Left ventricle myocardium inferior (tissue), 1 donor: ENCODE results near the gene SLC39A7. TPM values are rescaled to one million over a fixed set of nuclear protein-coding genes. Genes with fewer than 3 reads are reported as not detected.

Experiments
- DNase-seq: peaks from one replicate; pipeline ENCODE4 v3.0.0-alpha.2; 2020
- H3K27ac ChIP-seq: fragments of 200-600 bp; replicated peaks from 2 replicates; pipeline ENCODE4 v1.8.0; 2021
- H3K27me3 ChIP-seq: fragments of 200-600 bp; 2 replicates; pipeline ENCODE4 v1.8.0; 2021; ENCODE audit warnings: low read depth
- H3K36me3 ChIP-seq: fragments of 200-600 bp; 2 replicates; pipeline ENCODE4 v1.8.0; 2021
- H3K4me1 ChIP-seq: fragments of 200-600 bp; 2 replicates; pipeline ENCODE4 v1.8.0; 2021
- H3K4me3 ChIP-seq: fragments of 200-600 bp; 2 replicates; pipeline ENCODE4 v1.8.0; 2021; ENCODE audit warnings: mild to moderate bottlenecking, moderate library complexity
- H3K9me3 ChIP-seq: fragments of 200-600 bp; replicated peaks from 2 replicates; pipeline ENCODE4 v1.8.0; 2021
- CTCF ChIP-seq: fragments of 200-600 bp; IDR thresholded peaks from 2 replicates; pipeline ENCODE4 v1.8.0; 2021; ENCODE audit warnings: antibody characterized with exemption, mild to moderate bottlenecking, borderline replicate concordance
- intact Hi-C: fragments of 100-400 bp; cut with micrococcal nuclease; formaldehyde crosslinking; loops from one replicate; pipeline ENCODE4 v1.11.0; 2022
- total RNA-seq: library from RNA; stranded (reverse); fragmentation: NEBNext Ultra II Directional; extraction: Animal tissue kit (Norgen Biotek cat#: 25700); gene quantifications from one replicate; pipeline ENCODE4 v1.2.1, GENCODE V29; 2021
- donor health status: DM: no; HTN: yes; CAD: no; lungs with severe emphysema.

The SLC39A7 gene
- total RNA-seq, 1 donor from 2014 or later: 50.5 TPM

GRCh38 chr6:33160096-33160495, 40.6 kb upstream of the SLC39A7 start:
- H3K9me3 ChIP-seq: no peaks in the 10 kb centered on the region
- DNase-seq: no peak
- peaks cover 16% of the 10 kb centered on the region for H3K4me1 ChIP-seq
- no peak overlapping the region for H3K27ac ChIP-seq
- no peaks in the 10 kb centered on the region for H3K27me3 ChIP-seq
- H3K4me3 ChIP-seq: no peak overlapping the region
- no peaks in the 10 kb centered on the region for H3K36me3 ChIP-seq
- intact Hi-C loops: loop anchor here (5.0 kb wide), 1 partner anchor 87 kb away; no protein-coding TSS in a partner anchor
- TF ChIP-seq CTCF: no peak

DNA sequence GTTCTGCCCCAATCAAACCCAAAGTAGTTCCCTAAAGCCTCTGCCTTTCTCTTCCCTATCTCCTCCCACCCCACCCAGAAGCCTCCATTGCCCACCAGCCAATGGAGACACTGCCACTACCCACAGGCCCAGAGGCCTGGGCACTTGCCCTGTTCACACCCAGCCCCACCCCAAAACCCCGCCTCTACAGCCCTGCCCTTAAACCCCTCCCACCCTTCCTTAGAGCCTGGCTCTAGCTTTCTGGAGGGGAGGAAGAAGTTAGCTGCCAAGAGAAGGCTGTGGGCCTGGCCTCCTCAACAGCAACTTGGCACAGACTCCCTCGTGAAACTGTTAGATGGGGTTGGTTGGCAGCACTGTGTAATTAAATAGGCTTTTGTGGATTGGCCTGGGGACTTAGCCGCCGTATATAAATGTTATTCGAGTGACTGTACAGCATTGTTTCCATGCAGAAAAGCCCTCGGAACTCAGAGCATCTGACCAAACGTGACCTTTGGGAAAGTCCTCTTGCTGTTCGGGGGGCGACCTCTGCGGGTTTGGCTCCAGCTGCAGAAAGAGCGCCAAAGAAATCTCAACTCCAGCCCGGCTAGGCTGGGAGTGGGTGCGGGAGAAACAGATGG, 39.8 kb upstream of the SLC39A7 start:
- no peaks in the 10 kb centered on the region for H3K27me3 ChIP-seq
- no peaks in the 10 kb centered on the region for H3K36me3 ChIP-seq
- H3K27ac ChIP-seq: peak overlapping the region; percentile 43
- H3K4me3 ChIP-seq: peak overlapping the region; percentile 67
- TF ChIP-seq CTCF: no peak
- DNase-seq: no peak
- H3K9me3 ChIP-seq: no peaks in the 10 kb centered on the region
- H3K4me1 ChIP-seq: peaks cover 16% of the 10 kb centered on the region
- intact Hi-C loops: loop anchor here (5.0 kb wide), 1 partner anchor 86 kb away; no protein-coding TSS in a partner anchor

- H3K4me3 ChIP-seq: peak overlapping the region; percentile 67
- peak; percentile 85 for DNase-seq
These were observed 39.0 kb upstream of the SLC39A7 start for GRCh38 chr6:33161354-33162331.

GRCh38 chr6:33163540-33163939, 37.1 kb upstream of the SLC39A7 start:
- Histone ChIP-seq H3K27me3 (no peaks in the 10 kb centered on the region), H3K9me3 (no peaks in the 10 kb centered on the region), H3K4me3 (no peak overlapping the region), H3K36me3 (no peaks in the 10 kb centered on the region), H3K27ac (no peak overlapping the region), H3K4me1 (peaks cover 16% of the 10 kb centered on the region)
- no peak for DNase-seq
- no peak for TF ChIP-seq CTCF
- intact Hi-C loops: loop anchor here (5.0 kb wide), 1 partner anchor 84 kb away; no protein-coding TSS in a partner anchor

More at GRCh38 chr6:33161354-33162331, 39.0 kb upstream of the SLC39A7 start:
- Histone ChIP-seq H3K4me1 (peaks cover 16% of the 10 kb centered on the region), H3K36me3 (no peaks in the 10 kb centered on the region), H3K27me3 (no peaks in the 10 kb centered on the region), H3K27ac (peak overlapping the region; percentile 43), H3K9me3 (no peaks in the 10 kb centered on the region)
- peak; percentile 99 for TF ChIP-seq CTCF
- intact Hi-C loops: loop anchor here (5.0 kb wide), 1 partner anchor 86 kb away; no protein-coding TSS in a partner anchor

GRCh38 chr6:33164176-33164575, 36.5 kb upstream of the SLC39A7 start:
- Histone ChIP-seq H3K27me3 (no peaks in the 10 kb centered on the region), H3K4me3 (no peak overlapping the region), H3K4me1 (peaks cover 16% of the 10 kb centered on the region), H3K9me3 (no peaks in the 10 kb centered on the region), H3K36me3 (no peaks in the 10 kb centered on the region), H3K27ac (no peak overlapping the region)
- no peak for DNase-seq
- intact Hi-C loops: loop anchor here (5.0 kb wide), 1 partner anchor 83 kb away; no protein-coding TSS in a partner anchor
- no peak for TF ChIP-seq CTCF
